SK-N-SH treated with all-trans-retinoic acid at 6 μM for 48 hours (cell line): ENCODE measurements around the gene KLF6.

Experiments
- ESRRG ChIP-seq: fragments of 250-450 bp; sonication (Bioruptor Pico); IDR thresholded peaks from 2 replicates; pipeline ENCODE4 v1.6.1; 2021; ENCODE audit warnings: mild to moderate bottlenecking
- OSR1 ChIP-seq: fragments of 250-450 bp; sonication (Bioruptor Pico); IDR thresholded peaks from 2 replicates; pipeline ENCODE4 v1.8.0; 2022; ENCODE audit warnings: moderate library complexity, mild to moderate bottlenecking, inconsistent platforms
- SNAI2 ChIP-seq: fragments of 250-450 bp; sonication (Bioruptor Pico); IDR thresholded peaks from 2 replicates; pipeline ENCODE4 v1.5.0; 2020; ENCODE audit warnings: mild to moderate bottlenecking, moderate library complexity
- ZFP30 ChIP-seq: fragments of 450-650 bp; formaldehyde crosslinking; IDR thresholded peaks from 2 replicates; pipeline ENCODE4 v1.5.0; 2022; ENCODE audit warnings: mild to moderate bottlenecking, moderate library complexity
- ZNF565 ChIP-seq: fragments of 450-650 bp; formaldehyde crosslinking; conservative IDR thresholded peaks from 2 replicates; pipeline ENCODE4 v1.5.0; 2020; ENCODE audit warnings: low read depth, mild to moderate bottlenecking, moderate library complexity

DNA sequence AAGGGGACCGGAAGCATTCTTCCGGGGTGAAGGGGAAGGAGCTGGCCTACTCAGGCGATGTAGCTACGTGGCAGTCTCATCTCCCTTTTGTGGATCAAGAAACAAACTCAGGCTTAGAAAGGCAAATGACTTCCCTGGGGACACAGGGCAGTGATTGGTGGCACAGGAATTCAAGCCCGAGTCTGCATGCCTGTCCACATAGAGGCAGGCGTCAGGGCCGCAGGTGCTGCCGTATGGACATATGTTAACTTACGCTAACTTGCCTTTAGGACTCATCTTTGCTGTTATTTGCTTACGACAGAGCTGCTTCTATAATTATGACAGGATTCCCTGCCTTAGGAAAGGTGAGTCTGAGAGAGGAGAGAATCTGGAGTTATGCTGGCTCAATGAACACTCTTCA lies 42.3 kb upstream of the KLF6 start:
- TF ChIP-seq ZNF565, result no peak
- no peak for TF ChIP-seq ESRRG
- TF ChIP-seq OSR1 (CRISPR knock-in tag), result no peak
- TF ChIP-seq ZFP30, result no peak
- no peak for TF ChIP-seq SNAI2 (CRISPR knock-in tag)
